ENCODE measurements around the gene UCP1. TPM values are rescaled to one million over a fixed set of nuclear protein-coding genes. Genes with fewer than 3 reads are reported as not detected.
"Not testable (repeated sequence)": the region's sequence is repeated elsewhere in the genome, so short reads cannot be mapped to it uniquely, and the experiment has no call there.

UCP1 gene
- total RNA-seq, 1 donor from 2014 or later, result 19.5 TPM

- Mint-ChIP-seq H3K36me3 (ENCODE audit: low read depth, unreplicated experiment) (peaks cover 3% of the 10 kb centered on the region), H3K4me3 (ENCODE audit: unreplicated experiment) (peak within 1 kb of the TSS; percentile 92), H3K27me3 (ENCODE audit: unreplicated experiment) (peaks cover 1% of the 10 kb centered on the region), H3K9me3 (ENCODE audit: unreplicated experiment) (no peaks in the 10 kb centered on the region), H3K4me1 (ENCODE audit: unreplicated experiment) (peaks cover 10% of the 10 kb centered on the region), H3K27ac (ENCODE audit: unreplicated experiment) (peak within 1 kb of the TSS; percentile 95)
- peak; percentile 89 for TF ChIP-seq CTCF (IDR thresholded peaks at IDR 0.05; ENCODE audit: unreplicated experiment)
- peak; percentile 97 for DNase-seq (ENCODE audit: low spot score)
These were observed 44.7 kb downstream of the UCP1 start, which contains the start of gene ELMOD2 for GRCh38 chr4:140523857-140524742. Gene ELMOD2, plus strand, starts transcription at chr4:140524168. Its CDS starts 1,261 bp downstream, at chr4:140525429.

- no peak for TF ChIP-seq CTCF (IDR thresholded peaks at IDR 0.05; ENCODE audit: unreplicated experiment)
- no peaks in the 10 kb centered on the region for H3K9me3 Mint-ChIP-seq (ENCODE audit: unreplicated experiment)
- peaks cover 3% of the 10 kb centered on the region for H3K36me3 Mint-ChIP-seq (ENCODE audit: low read depth, unreplicated experiment)
- H3K4me3 Mint-ChIP-seq (ENCODE audit: unreplicated experiment), result peak overlapping the region; percentile 79
- no peak for DNase-seq (ENCODE audit: low spot score)
- H3K4me1 Mint-ChIP-seq (ENCODE audit: unreplicated experiment), result peaks cover 10% of the 10 kb centered on the region
- peaks cover 1% of the 10 kb centered on the region for H3K27me3 Mint-ChIP-seq (ENCODE audit: unreplicated experiment)
- H3K27ac Mint-ChIP-seq (ENCODE audit: unreplicated experiment), result no peak overlapping the region
These were observed 45.3 kb downstream of the UCP1 start for GRCh38 chr4:140523370-140523856.

- TF ChIP-seq CTCF (IDR thresholded peaks at IDR 0.05; ENCODE audit: unreplicated experiment), result no peak
- H3K9me3 Mint-ChIP-seq (ENCODE audit: unreplicated experiment), result no peaks in the 10 kb centered on the region
- H3K27ac Mint-ChIP-seq (ENCODE audit: unreplicated experiment), result no peak overlapping the region
These were observed 53.3 kb downstream of the UCP1 start for GRCh38 chr4:140515423-140515822.

GRCh38 chr4:140513765-140514164 lies 55.0 kb downstream of the UCP1 start:
- H3K4me3 Mint-ChIP-seq (ENCODE audit: unreplicated experiment); H3K9me3 Mint-ChIP-seq (ENCODE audit: unreplicated experiment); H3K27me3 Mint-ChIP-seq (ENCODE audit: unreplicated experiment); H3K27ac Mint-ChIP-seq (ENCODE audit: unreplicated experiment); H3K36me3 Mint-ChIP-seq (ENCODE audit: low read depth, unreplicated experiment); DNase-seq (ENCODE audit: low spot score); H3K4me1 Mint-ChIP-seq (ENCODE audit: unreplicated experiment): not testable (repeated sequence)

More at GRCh38 chr4:140515423-140515822, 53.3 kb downstream of the UCP1 start:
- DNase-seq (ENCODE audit: low spot score), result no peak
- Mint-ChIP-seq H3K4me1 (ENCODE audit: unreplicated experiment) (no peaks in the 10 kb centered on the region), H3K36me3 (ENCODE audit: low read depth, unreplicated experiment) (no peaks in the 10 kb centered on the region), H3K4me3 (ENCODE audit: unreplicated experiment) (no peak overlapping the region), H3K27me3 (ENCODE audit: unreplicated experiment) (peaks cover 4% of the 10 kb centered on the region)

Other genes starting within 250 kb of the UCP1 start
- 33.9 TPM for gene SCOC, start 195.3 kb downstream of the UCP1 start, total RNA-seq (ENCODE audit: unreplicated experiment)
- gene CLGN, start 141.3 kb downstream of the UCP1 start, total RNA-seq (ENCODE audit: unreplicated experiment), result 21.6 TPM
- gene MGAT4D, start 70.7 kb downstream of the UCP1 start, total RNA-seq (ENCODE audit: unreplicated experiment), result 0.13 TPM
- gene ELMOD2, start 44.8 kb downstream of the UCP1 start, total RNA-seq (ENCODE audit: unreplicated experiment), result 31.7 TPM
- gene TBC1D9, start 187.4 kb upstream of the UCP1 start, total RNA-seq (ENCODE audit: unreplicated experiment), result 25.5 TPM